DOHH2 (cell line): ENCODE measurements around the gene PPIL1.

Source experiments
- CTCF ChIP-seq: fragments of 200-600 bp; sonication (generic); IDR thresholded peaks from one replicate; pipeline ENCODE4 v1.5.1; 2014; ENCODE audit warnings: antibody characterized with exemption, mild to moderate bottlenecking, low read depth, low read length; ENCODE audit not compliant: poor library complexity, severe bottlenecking
- EZH2phosphoT487 ChIP-seq: fragments of 200-600 bp; sonication (generic); IDR thresholded peaks from 2 replicates; pipeline ENCODE4 v1.6.1; 2017; ENCODE audit warnings: borderline replicate concordance, mild to moderate bottlenecking, antibody characterized with exemption, low read length, moderate library complexity, mixed read lengths

GRCh38 chr6:36815962-36816735 lies 58.5 kb downstream of the PPIL1 start:
- no peak for TF ChIP-seq CTCF
- TF ChIP-seq EZH2phosphoT487: no peak
